HG03108 (cell line): ENCODE results near the gene GP1BA.

Experiments
- ATAC-seq: cut with Tn5 transposase; IDR thresholded peaks from one replicate; pipeline ENCODE4 v1.9.1; 2021; ENCODE audit warnings: moderate library complexity; ENCODE audit not compliant: unreplicated experiment

GP1BA gene

GRCh38 chr17:4937553-4937952 is 5.5 kb downstream of the GP1BA start:
- no peak for ATAC-seq

DNA sequence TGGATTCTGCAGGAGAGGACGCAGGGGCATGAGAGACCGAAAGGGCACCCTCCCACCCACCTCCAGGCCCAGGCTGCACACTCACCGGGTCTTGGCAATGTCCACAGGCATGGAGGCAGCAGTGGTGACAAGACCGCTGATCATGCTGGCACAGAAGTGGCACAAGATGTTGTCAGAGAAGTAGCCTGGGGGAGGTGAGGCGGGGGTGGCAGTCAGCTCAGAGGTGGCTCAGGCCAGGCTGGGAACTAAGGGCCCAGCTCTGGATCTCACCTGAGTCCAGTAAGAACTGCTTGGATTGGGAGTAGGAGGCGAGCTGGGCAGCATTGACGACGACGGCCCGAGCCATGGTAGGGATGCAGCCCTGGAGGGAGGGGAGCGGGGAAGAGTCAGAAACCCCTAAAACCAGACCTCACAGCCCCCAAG is 6.0 kb downstream of the GP1BA start:
- no peak for ATAC-seq

DNA sequence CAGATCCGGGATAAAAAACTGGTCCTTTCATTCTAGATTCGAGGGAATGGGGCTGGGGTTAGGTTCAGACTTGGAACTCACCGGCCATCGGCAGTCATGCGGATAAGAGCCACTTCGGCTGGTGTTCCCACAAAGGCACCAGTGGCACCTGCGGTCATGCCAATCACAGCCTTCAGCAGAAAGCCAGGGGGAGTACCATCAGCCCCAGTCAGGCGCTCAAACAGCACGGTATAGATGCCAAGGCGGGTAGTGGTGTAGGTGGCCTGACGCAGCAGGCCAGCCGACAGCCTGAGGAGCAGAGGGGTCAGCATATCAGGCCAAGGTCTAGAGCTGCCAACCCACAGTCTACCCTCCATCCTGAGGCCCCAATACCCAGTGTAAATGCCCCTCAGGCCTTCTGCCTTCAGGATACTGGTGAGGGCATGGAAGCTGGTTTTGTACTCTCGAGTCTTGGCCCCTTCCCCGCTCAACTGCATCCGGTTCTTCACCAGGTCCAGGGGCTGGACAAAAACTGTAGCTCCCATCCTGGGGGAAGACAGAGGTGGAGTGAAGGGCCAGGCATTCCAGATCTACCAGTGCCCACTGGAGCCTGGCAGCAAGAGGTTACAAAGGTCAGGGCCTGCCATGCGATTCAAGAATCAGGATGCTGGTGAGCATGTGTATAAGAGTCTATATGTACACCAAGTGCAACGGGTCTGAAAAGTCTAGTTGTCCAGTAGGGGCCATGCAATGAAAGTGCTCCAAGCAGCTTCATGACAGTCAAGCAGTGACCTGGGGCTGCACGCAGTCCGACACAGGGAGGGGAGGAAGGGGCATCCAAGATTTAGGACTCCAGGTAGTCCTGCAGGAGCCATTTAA is 6.8 kb downstream of the GP1BA start:
- no peak for ATAC-seq

DNA sequence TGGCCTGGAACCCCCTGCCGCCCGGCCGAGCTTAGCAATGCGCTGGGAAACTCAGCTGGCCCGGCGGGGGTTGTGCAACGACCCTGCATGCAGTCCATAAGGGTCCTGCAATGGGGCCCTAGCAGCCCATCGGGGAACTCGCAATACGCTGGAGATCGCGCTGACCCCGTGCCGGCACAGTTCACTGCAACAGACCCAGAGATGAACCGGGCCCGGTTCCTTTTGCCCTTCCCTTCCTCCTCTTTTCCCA is 7.4 kb downstream of the GP1BA start:
- ATAC-seq, result no peak

DNA sequence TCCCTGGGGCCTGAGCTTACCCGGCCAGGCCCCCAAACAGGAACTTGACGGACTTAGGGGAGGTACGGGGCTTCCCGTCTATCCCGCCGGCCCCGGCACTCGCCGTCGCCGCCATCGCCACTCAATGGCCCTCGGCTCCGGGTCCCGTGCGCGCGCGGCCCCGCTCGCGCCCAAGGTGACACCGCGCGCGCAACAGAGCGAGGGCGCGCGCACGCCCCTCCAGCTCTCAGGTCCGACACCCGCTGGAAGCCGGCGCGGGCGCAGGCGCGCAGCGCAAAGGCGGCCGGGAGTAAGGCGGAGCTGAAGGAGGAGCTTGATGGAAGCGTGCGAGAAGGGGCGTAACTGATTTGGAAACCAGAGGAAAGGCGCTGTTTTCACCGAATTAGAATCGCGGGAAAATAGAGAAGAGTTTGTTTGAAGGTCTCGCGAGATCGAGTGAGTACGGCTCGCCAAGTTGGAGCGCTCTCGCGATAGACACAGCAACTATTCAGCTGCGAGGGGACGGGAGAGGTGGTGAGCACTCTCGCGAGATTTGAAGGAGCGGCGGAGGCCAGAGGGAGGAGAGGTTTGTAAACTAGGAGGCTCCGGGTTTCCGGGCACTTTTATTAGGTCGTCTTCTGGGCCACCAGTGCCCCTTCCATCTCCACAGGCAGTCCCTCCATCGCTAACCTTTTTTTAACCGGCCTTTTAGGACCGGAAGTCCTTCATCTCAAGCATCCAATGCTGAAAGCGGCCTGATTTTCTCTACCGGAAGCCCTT is 7.9 kb downstream of the GP1BA start, which contains the start of the genes RNF167 and SLC25A11:
Gene RNF167 (plus strand): TSS at position 473 of the 759 bp plus-strand sequence. CDS start 642 bp downstream, outside the sequence.
Gene SLC25A11 (minus strand): TSS at position 251 of the 759 bp plus-strand sequence. CDS start 136 bp downstream, at position 115.
- peak; percentile 73 for ATAC-seq

DNA sequence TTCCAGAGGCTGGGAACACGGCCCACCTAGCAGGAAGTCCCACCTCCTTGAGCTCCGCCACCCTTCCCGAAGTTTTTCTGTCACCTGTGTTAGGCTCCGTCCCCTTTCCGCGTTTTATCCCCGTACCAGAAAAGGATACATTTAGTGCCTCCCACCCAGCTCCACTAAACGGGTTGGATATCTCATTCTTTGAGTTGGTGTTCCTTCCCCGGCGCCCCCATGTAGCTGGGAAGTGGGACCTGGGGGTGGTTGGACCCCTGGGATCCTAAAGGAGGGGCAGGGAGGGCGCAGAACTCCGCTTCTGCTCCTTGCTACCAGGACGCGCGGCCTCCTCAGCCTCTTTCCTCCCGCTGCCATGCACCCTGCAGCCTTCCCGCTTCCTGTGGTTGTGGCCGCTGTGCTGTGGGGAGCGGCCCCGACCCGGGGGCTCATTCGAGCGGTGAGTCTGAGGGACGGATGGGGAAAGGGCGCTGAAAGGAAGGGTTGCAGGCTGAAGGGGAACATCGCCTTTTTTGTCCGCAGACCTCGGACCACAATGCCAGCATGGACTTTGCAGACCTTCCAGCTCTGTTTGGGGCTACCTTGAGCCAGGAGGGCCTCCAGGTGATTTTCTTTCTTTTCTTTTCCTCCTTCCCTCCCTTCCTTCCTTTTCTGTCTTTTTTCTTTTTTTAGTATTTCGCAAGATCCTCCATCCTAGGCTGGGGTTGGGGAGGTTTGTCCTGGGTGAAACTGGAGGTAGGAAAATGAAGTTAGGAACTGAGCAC is 8.7 kb downstream of the GP1BA start:
- ATAC-seq, result no peak

DNA sequence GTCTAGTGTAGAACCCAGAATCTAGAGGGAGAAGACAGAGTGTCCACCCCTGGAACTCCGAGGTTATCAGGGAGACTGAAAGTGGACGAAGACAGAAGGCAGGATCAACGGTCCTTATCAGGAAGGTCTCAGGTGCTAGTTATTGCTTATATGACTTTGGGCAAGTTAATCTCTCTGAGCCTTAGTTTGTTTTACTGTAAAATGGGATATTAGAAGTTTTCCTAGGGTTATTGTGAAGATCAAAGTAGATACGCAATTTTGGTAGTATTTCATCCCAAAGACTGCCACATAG is 9.2 kb downstream of the GP1BA start:
- ATAC-seq, result no peak

- no peak for ATAC-seq
Observed at GRCh38 chr17:4942760-4943508, 10.9 kb downstream of the GP1BA start.

GRCh38 chr17:4944163-4944553 is 12.1 kb downstream of the GP1BA start:
- no peak for ATAC-seq

- ATAC-seq, result no peak
Observed at GRCh38 chr17:4944554-4945175, 12.6 kb downstream of the GP1BA start.

DNA sequence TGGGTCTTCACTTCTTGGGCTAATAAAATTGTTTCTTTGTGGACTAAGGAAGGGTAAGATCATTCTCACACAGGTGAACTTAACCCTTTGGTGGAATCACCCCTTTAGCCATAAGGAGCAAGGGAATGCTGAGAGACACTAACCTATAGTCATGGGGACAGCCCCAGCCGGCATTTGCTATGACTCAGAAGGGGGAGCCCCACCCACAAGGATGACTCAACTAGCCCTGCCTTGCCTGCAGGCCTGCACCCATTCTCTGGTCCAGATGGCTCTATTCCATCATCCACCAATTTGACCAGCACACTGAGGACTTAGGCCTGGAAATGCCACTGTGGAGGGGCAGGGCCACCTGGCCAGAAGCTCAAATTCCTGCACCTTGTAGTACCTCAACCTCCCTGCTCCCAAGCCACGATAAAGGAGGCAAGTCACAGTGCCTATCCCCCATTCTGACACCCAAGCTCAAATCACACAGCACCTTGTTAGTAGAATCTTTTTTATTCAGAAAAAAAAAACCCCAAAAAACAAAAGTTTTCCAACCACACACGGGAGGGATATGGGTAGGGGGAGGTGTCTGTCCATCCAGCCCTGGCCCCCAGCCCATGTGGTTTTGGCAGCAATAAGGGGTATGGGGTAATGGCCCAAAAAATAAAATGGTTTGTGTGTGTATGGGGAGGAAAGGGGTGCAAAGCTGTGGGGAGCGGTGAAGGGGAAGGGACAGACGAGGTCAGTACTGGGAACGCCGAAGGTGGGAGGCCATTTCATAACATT is 13.3 kb downstream of the GP1BA start:
- ATAC-seq, result peak; percentile 25

DNA sequence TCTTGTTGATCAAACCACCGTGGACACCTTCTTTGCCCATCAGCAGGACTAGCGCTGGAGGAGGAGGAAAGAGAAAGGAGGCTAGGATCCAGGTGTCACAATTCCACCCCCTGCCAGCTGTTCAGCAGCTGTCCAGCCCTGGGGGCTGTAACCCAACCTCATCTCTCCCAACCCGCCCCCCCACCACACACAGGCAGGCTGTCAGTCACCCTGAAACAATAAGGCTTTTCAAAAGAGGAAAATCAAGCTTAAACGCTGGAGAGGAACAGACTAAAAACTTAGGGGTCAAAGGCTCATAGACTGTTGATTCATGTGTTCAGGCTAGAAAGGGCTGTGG is 13.8 kb downstream of the GP1BA start:
- no peak for ATAC-seq

DNA sequence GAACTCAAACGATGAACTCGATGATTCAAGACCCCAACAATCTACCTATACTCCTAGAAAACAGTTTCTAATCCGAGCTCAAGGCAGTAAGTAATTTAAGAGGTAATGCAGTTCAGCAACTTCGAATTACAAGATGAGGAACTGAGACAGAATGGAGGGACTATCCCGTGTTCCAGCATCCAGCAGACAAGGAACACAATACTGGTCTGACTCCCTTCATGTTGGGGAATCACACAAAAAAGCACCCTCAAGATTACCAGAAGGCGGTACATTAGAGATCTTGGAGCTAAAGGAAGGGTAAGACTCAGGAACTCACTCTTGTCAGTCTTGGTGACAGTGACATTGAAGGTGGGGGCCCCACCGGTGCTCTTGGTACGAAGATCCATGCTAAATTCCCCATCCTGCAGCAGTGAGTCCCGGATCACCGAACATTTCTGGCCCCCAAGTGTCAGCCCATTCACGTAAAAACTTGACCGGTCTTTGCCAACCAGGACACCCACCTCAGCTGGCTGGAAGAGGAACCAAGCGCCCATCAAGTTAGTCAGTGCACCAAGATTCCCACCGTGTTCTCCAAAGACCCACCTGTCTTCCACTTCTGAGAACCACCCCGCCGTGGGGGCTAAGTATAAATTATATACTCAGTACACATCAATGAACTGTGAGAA is 14.4 kb downstream of the GP1BA start:
- ATAC-seq, result no peak

DNA sequence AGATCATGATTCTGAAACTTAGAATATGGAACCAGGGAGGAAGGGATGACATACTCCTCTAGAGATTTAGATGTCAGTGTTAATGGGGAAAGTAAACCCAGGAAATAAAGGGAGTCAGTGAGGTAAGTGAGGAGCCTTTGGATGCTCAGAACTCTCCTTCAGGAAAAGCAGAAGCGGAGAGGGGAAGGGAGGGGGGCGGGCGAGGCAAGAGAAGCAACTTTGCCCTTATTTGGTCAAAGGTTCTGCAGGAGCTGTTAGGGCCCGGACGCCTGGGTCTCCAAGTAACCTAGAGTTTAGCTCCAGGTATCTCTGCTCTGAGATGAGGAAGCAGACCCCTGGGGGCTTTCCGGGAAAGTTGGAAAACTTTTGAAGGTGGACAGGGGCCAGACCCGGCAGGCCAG is 14.9 kb downstream of the GP1BA start:
- no peak for ATAC-seq

- ATAC-seq, result no peak
Observed at GRCh38 chr17:4947411-4948165, 15.5 kb downstream of the GP1BA start.

DNA sequence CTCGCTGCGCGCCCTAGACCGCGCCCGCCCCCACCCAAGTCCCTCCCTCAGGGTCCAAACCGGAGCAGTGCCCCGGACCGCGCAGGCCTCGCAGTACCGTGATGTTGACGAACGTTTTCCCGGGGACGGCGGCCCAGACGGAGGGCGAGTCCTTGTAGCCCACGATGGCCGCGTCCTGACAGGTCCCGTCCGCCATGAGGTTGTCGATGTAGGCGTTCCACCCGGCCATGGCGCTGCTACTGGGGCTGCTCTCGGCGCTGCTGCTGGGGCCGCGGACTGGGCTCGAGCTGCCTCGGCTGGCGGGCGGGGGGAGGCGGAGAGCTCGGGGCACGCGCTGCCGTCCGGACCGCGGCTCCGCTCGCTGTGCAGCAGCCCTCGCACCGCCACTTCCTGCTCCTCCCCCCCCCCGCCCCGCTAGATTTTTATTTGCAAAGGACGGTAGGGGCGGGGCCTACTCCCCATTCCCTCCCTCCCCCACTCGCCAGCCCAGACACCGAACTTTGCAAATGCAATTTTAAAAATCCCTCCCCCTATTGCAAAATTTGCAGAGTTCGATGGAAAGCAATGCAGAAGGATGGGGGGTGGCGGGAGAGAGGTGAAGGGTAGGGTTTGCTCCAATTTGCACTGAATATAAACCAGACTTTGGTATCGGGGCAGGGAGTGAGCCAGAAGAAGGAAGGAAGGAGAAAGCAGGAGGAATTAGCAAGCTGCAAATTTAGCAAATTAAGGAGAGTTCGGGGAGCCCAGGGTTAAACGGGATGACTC is 16.3 kb downstream of the GP1BA start, which contains the start of gene PFN1:
Gene PFN1 (minus strand): TSS at position 365 of the 765 bp plus-strand sequence. CDS start 136 bp downstream, at position 229.
- ATAC-seq, result no peak

GRCh38 chr17:4948931-4949320 is 16.8 kb downstream of the GP1BA start:
- ATAC-seq, result peak; percentile 29
